A549 (cell line): ENCODE measurements around the gene UGT1A10. TPM values are rescaled to one million over a fixed set of nuclear protein-coding genes. Genes with fewer than 3 reads are reported as not detected.
A peak's percentile ranks its signal among the peaks of the same experiment; 100 is the strongest.
"Not testable (repeated sequence)": the region's sequence is repeated elsewhere in the genome, so short reads cannot be mapped to it uniquely, and the experiment has no call there.

ENCODE experiments used
- ATAC-seq, 2 experiments: fragments of 200-7000 bp in 1 of 2; fragments of >200 bp in 1 of 2; cut with Nextera tagmentation in 1 of 2; cut with Tn5 transposase in 1 of 2; 3 replicates each; pipeline versions ENCODE4 v1.8.0 to v1.9.1; 2018 to 2020; ENCODE audit warnings: mild to moderate bottlenecking in 1 of 2, moderate library complexity in 1 of 2
- CTCF ChIA-PET: fragments of 300-600 bp; sonication (Branson Sonifier 250); formaldehyde crosslinking; extraction: SDS; loops from one replicate; lab custom pipeline; 2021; ENCODE audit warnings: antibody characterized with exemption, inconsistent platforms; lab: Yijun Ruan, JAX
- POLR2A ChIA-PET: fragments of 350-600 bp; formaldehyde crosslinking; extraction: SDS; loops from one replicate; lab custom pipeline; 2021; ENCODE audit warnings: antibody characterized with exemption, inconsistent platforms; lab: Yijun Ruan, JAX
- DNase-seq, 2 experiments: peaks; one replicate each; pipeline versions ENCODE4 v3.0.0 to v3.0.0-alpha.2; 2011 to 2016; ENCODE audit warnings: low read depth in 1 of 2, low spot score in 1 of 2
- FAIRE-seq: peaks from 2 replicates; lab custom pipeline; 2011; peaks lifted over from hg19 to GRCh38; lab: Jason Lieb, UNC
- H3K27ac ChIP-seq, 2 experiments: fragments of >200 bp; sonication (Bioruptor Twin); formaldehyde crosslinking; 3 replicates each; pipeline ENCODE4 v1.5.1; 2016 to 2017
- H3K4me1 ChIP-seq: fragments of >200 bp; sonication (Bioruptor Twin); formaldehyde crosslinking; 3 replicates; pipeline ENCODE4 v1.6.1; 2016
- H3K4me2 ChIP-seq: fragments of >200 bp; sonication (Bioruptor Twin); formaldehyde crosslinking; 3 replicates; pipeline ENCODE4 v1.6.1; 2016
- H3K4me3 ChIP-seq: fragments of >200 bp; sonication (Bioruptor Twin); formaldehyde crosslinking; 3 replicates; pipeline ENCODE4 v1.5.1; 2016
- H3K9me3 ChIP-seq: fragments of >200 bp; sonication (Bioruptor Twin); formaldehyde crosslinking; 3 replicates; pipeline ENCODE4 v1.6.1; 2016
- EHMT2 ChIP-seq: fragments of 200-600 bp; sonication (generic); IDR thresholded peaks from 2 replicates; pipeline ENCODE4 v1.6.1; 2016; ENCODE audit warnings: antibody characterized with exemption, low read depth, mild to moderate bottlenecking, moderate library complexity
- EP300 ChIP-seq, 2 experiments: fragments of >200 bp; sonication (Bioruptor Twin); formaldehyde crosslinking; IDR thresholded peaks; 2 replicates in 1 of 2; 3 replicates in 1 of 2; pipeline ENCODE4 v1.6.1; 2016 to 2017
- FOSB ChIP-seq: fragments of 250-450 bp; sonication (Bioruptor Pico); IDR thresholded peaks from 2 replicates; pipeline ENCODE4 v1.5.0; 2020; ENCODE audit warnings: mild to moderate bottlenecking, moderate library complexity
- HDAC2 ChIP-seq: fragments of 200-600 bp; sonication (generic); IDR thresholded peaks from 2 replicates; pipeline ENCODE4 v1.6.1; 2016
- HES2 ChIP-seq: fragments of >200 bp; sonication (Bioruptor Twin); formaldehyde crosslinking; IDR thresholded peaks from 2 replicates; pipeline ENCODE4 v1.6.1; 2016
- HEYL ChIP-seq: fragments of 250-450 bp; sonication (Bioruptor Pico); IDR thresholded peaks from 2 replicates; pipeline ENCODE4 v1.8.0; 2021; ENCODE audit warnings: mild to moderate bottlenecking, moderate library complexity
- HOXA7 ChIP-seq: fragments of 250-450 bp; sonication (Bioruptor Pico); IDR thresholded peaks from 2 replicates; pipeline ENCODE4 v1.5.0; 2020; ENCODE audit warnings: mild to moderate bottlenecking, moderate library complexity
- HOXB13 ChIP-seq: fragments of 250-450 bp; sonication (Bioruptor Pico); IDR thresholded peaks from 2 replicates; pipeline ENCODE4 v1.5.0; 2020; ENCODE audit warnings: low read depth, mild to moderate bottlenecking, moderate library complexity
- MAZ ChIP-seq: fragments of 150-350 bp; IDR thresholded peaks from 2 replicates; pipeline ENCODE4 v1.6.1; 2014; ENCODE audit warnings: antibody characterized with exemption, low read depth, low read length, borderline replicate concordance
- MYC ChIP-seq: IDR thresholded peaks from 2 replicates; pipeline ENCODE4 v1.6.1; 2012; ENCODE audit warnings: mild to moderate bottlenecking, inconsistent platforms, low read length, improper control_type of control experiment, borderline replicate concordance
- PBX3 ChIP-seq: IDR thresholded peaks from 2 replicates; pipeline ENCODE4 v1.6.1; 2012
- PHF8 ChIP-seq: fragments of 200-600 bp; sonication (generic); IDR thresholded peaks from 2 replicates; pipeline ENCODE4 v1.6.1; 2016; ENCODE audit warnings: low read depth, mild to moderate bottlenecking, antibody characterized with exemption, moderate library complexity, borderline replicate concordance
- POLR2AphosphoS2 ChIP-seq: conservative IDR thresholded peaks from 2 replicates; pipeline ENCODE4 v1.6.1; 2012; ENCODE audit warnings: low read length, improper control_type of control experiment, inconsistent platforms
- RAD21 ChIP-seq, 2 experiments: fragments of >200 bp in 1 of 2; sonication (Bioruptor Twin) in 1 of 2; formaldehyde crosslinking in 1 of 2; IDR thresholded peaks in 1 of 2; conservative IDR thresholded peaks in 1 of 2; 2 replicates in 1 of 2; 3 replicates in 1 of 2; pipeline ENCODE4 v1.6.1; 2012 to 2018; ENCODE audit warnings: inconsistent platforms in 1 of 2
- RCOR1 ChIP-seq: fragments of 150-350 bp; IDR thresholded peaks from 2 replicates; pipeline ENCODE4 v1.6.1; 2014; ENCODE audit warnings: antibody characterized with exemption, low read length, low read depth
- USF2 ChIP-seq: fragments of 450-650 bp; IDR thresholded peaks from 2 replicates; pipeline ENCODE4 v1.6.1; 2014; ENCODE audit warnings: antibody characterized with exemption
- ZFP36 ChIP-seq: fragments of 450-650 bp; IDR thresholded peaks from 2 replicates; pipeline ENCODE4 v1.6.1; 2014; ENCODE audit warnings: borderline replicate concordance; ENCODE audit not compliant: partially characterized antibody
- WGBS: methylation state at CpG from one replicate; pipeline ENCODE4 v1.1.6; 2017; ENCODE audit errors: missing lambda C conversion rate; 5-methylcytosine and 5-hydroxymethylcytosine counted together
- polyA plus RNA-seq, 4 experiments: library from polyadenylated mRNA; depleted of rRNA in 3 of 4; stranded (reverse); fragments of >200 nt; fragmentation: RNase III in 1 of 4; extraction: RNeasy Plus Mini Kit Qiagen cat#74134 plus additional on column Dnase treatment in 1 of 4; gene quantifications; 2 replicates in 3 of 4; 3 replicates in 1 of 4; pipeline ENCODE4 v1.2.3, GENCODE V29; 2011 to 2017

Gene UGT1A10
- polyA plus RNA-seq, 2 of the 4 experiments (the other 2 are of a cell fraction): 0.10 TPM; not detected in 1

- TF ChIP-seq EHMT2: no peak
- TF ChIP-seq MYC: no peak
- no peak for TF ChIP-seq RAD21 (conservative IDR thresholded peaks at IDR 0.05 in 1 of 2, IDR thresholded peaks at IDR 0.05 in 1 of 2)
- no peak for TF ChIP-seq PBX3
- TF ChIP-seq FOSB (CRISPR knock-in tag): no peak
- TF ChIP-seq EP300 (IDR thresholded peaks at IDR 0.05): no peak
- TF ChIP-seq MAZ: no peak
- no peak for TF ChIP-seq USF2
- Histone ChIP-seq H3K27ac (peak overlapping the region; percentile 89 to 92), H3K4me3 (no peak overlapping the region), H3K4me1 (peaks cover 29% of the 10 kb centered on the region), H3K4me2 (no peak overlapping the region), H3K9me3 (peaks cover 63% of the 10 kb centered on the region)
- WGBS: 90% methylated on average over 6 of the region's 6 CpGs
- FAIRE-seq (no peak), ATAC-seq (no peak), DNase-seq (no peak)
- CTCF ChIA-PET: no interaction called here
- POLR2A ChIA-PET: no interaction called here
Observed at GRCh38 chr2:233747283-233747544, 111.0 kb downstream of the UGT1A10 start.

GRCh38 chr2:233750689-233751088, 114.4 kb downstream of the UGT1A10 start:
- H3K9me3 ChIP-seq: peaks cover 70% of the 10 kb centered on the region
- H3K27ac ChIP-seq: peak overlapping the region; percentile 91 to 94; a peak in 5 of 6 replicates
- WGBS: 67% methylated on average over 2 of the region's 2 CpGs
- FAIRE-seq, H3K4me2 ChIP-seq, POLR2A ChIA-PET, H3K4me3 ChIP-seq, CTCF ChIA-PET, ATAC-seq: not testable (repeated sequence)
- TF ChIP-seq ZFP36: peak; percentile 55
- peaks cover 17% of the 10 kb centered on the region for H3K4me1 ChIP-seq
- peak in 1 of 2 experiments; percentile 33 for DNase-seq

- ATAC-seq, DNase-seq, POLR2A ChIA-PET, H3K4me2 ChIP-seq, H3K4me3 ChIP-seq, FAIRE-seq: not testable (repeated sequence)
- Histone ChIP-seq H3K4me1 (peaks cover 17% of the 10 kb centered on the region), H3K27ac (peak overlapping the region; percentile 91 to 94), H3K9me3 (peaks cover 70% of the 10 kb centered on the region)
- WGBS: 69% methylated on average over 2 of the region's 2 CpGs
- CTCF ChIA-PET: interaction anchor here (1.0 to 1.7 kb wide), 3 partner anchors 39 to 303 kb away, joined by 3 to 7 read pairs (median 3); partner anchors contain the start of gene UGT1A5
Observed at GRCh38 chr2:233751212-233752009, 115.2 kb downstream of the UGT1A10 start.

GRCh38 chr2:233754872-233755611, 118.8 kb downstream of the UGT1A10 start:
- ChIA-PET CTCF (interaction anchor here (1.0 kb wide), 1 partner anchor 78 kb away, joined by 3 read pairs; no protein-coding TSS in a partner anchor), POLR2A (no interaction called here)
- no peak for TF ChIP-seq PHF8
- TF ChIP-seq RCOR1: no peak
- no peak for TF ChIP-seq MYC
- TF ChIP-seq HDAC2: no peak
- no peak for TF ChIP-seq POLR2AphosphoS2
- no peak for TF ChIP-seq HOXA7 (CRISPR knock-in tag)
- TF ChIP-seq HEYL: no peak
- TF ChIP-seq HES2: no peak
- TF ChIP-seq HOXB13 (CRISPR knock-in tag): no peak
- FAIRE-seq (no peak), ATAC-seq (no peak), DNase-seq (no peak)
- WGBS: 99% methylated on average over 42 of the region's 44 CpGs
- Histone ChIP-seq H3K4me3 (no peak overlapping the region), H3K4me2 (no peak overlapping the region), H3K9me3 (peaks cover 55% of the 10 kb centered on the region), H3K4me1 (peaks cover 31% of the 10 kb centered on the region), H3K27ac (peak overlapping the region; percentile 91 to 94)
